Gastroesophageal sphincter (tissue), 3 donors: ENCODE data around the gene RAP1GDS1.

Experiments
- CTCF ChIP-seq, 4 experiments: fragments of 200-600 bp in 2 of 4; fragments of 450-650 bp in 2 of 4; sonication (generic) in 1 of 4; IDR thresholded peaks; one replicate each; pipeline ENCODE4 v1.5.1; 2017 to 2019; ENCODE audit warnings: antibody characterized with exemption in 4 of 4, mild to moderate bottlenecking in 2 of 4, moderate library complexity in 2 of 4
- EP300 ChIP-seq: sonication (generic); formaldehyde crosslinking; IDR thresholded peaks from one replicate; pipeline ENCODE4 v1.6.1; 2017; ENCODE audit warnings: antibody characterized with exemption, mild to moderate bottlenecking
- POLR2A ChIP-seq, 2 donors: fragments of 450-650 bp; IDR thresholded peaks; one replicate each; pipeline ENCODE4 v1.6.1; 2017; ENCODE audit warnings: antibody characterized with exemption in 2 of 2, mild to moderate bottlenecking in 2 of 2, moderate library complexity in 1 of 2
- POLR2AphosphoS5 ChIP-seq: sonication (generic); formaldehyde crosslinking; IDR thresholded peaks from one replicate; pipeline ENCODE4 v1.6.1; 2017; ENCODE audit warnings: antibody characterized with exemption

- TF ChIP-seq EP300 (no peak), CTCF (IDR thresholded peaks at IDR 0.05) (no peak), POLR2A (IDR thresholded peaks at IDR 0.05) (no peak), POLR2AphosphoS5 (no peak)
Observed at GRCh38 chr4:98334461-98334860, 73.3 kb downstream of the RAP1GDS1 start.
